ENCODE data around the gene TTC22.

The TTC22 gene

GRCh38 chr1:54823670-54824069, 22.5 kb upstream of the TTC22 start:
- no peaks in the 10 kb centered on the region for H4K20me1 ChIP-seq (ENCODE audit: insufficient read depth, low read length)
- no peak overlapping the region for H2AFZ ChIP-seq (ENCODE audit: low read depth, low read length)
- H3K79me2 ChIP-seq (ENCODE audit: insufficient read depth, low read length) = no peaks in the 10 kb centered on the region
- no peak for DNase-seq
- no peak overlapping the region for H3K4me2 ChIP-seq (ENCODE audit: insufficient read depth, low read length)
- TF ChIP-seq EZH2 (IDR thresholded peaks at IDR 0.05; ENCODE audit: borderline replicate concordance, low read depth, low read length, severe bottlenecking) = no peak
- TF ChIP-seq, protein P1, sequence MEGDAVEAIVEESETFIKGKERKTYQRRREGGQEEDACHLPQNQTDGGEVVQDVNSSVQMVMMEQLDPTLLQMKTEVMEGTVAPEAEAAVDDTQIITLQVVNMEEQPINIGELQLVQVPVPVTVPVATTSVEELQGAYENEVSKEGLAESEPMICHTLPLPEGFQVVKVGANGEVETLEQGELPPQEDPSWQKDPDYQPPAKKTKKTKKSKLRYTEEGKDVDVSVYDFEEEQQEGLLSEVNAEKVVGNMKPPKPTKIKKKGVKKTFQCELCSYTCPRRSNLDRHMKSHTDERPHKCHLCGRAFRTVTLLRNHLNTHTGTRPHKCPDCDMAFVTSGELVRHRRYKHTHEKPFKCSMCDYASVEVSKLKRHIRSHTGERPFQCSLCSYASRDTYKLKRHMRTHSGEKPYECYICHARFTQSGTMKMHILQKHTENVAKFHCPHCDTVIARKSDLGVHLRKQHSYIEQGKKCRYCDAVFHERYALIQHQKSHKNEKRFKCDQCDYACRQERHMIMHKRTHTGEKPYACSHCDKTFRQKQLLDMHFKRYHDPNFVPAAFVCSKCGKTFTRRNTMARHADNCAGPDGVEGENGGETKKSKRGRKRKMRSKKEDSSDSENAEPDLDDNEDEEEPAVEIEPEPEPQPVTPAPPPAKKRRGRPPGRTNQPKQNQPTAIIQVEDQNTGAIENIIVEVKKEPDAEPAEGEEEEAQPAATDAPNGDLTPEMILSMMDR (IDR thresholded peaks at IDR 0.05; ENCODE audit: borderline replicate concordance, extremely low read depth, low read length, poor library complexity, severe bottlenecking) = no peak
- H3K4me1 ChIP-seq (ENCODE audit: insufficient read depth, low read length) = no peaks in the 10 kb centered on the region
- H3K4me3 ChIP-seq (ENCODE audit: low read depth in 1 of 2, low read length in 2 of 2) = no peak overlapping the region
- peaks cover 16% of the 10 kb centered on the region for H3K9me3 ChIP-seq (ENCODE audit: insufficient read depth, low read length, severe bottlenecking)
- H3K36me3 ChIP-seq (ENCODE audit: insufficient read depth, low read length) = no peaks in the 10 kb centered on the region
- H3K9ac ChIP-seq (ENCODE audit: low read depth, low read length) = no peak overlapping the region
- no peak for ATAC-seq (ENCODE audit: insufficient read depth, low read depth)
- no peaks in the 10 kb centered on the region for H3K27me3 ChIP-seq (ENCODE audit: insufficient read depth, low read length, poor library complexity)
- no peak overlapping the region for H3K27ac ChIP-seq (ENCODE audit: low read length)

- Histone ChIP-seq H3K4me2 (ENCODE audit: insufficient read depth, low read length) (no peak overlapping the region), H3K4me3 (ENCODE audit: low read depth in 1 of 2, low read length in 2 of 2) (no peak overlapping the region), H2AFZ (ENCODE audit: low read depth, low read length) (no peak overlapping the region), H3K27ac (ENCODE audit: low read length) (no peak overlapping the region), H3K79me2 (ENCODE audit: insufficient read depth, low read length) (no peaks in the 10 kb centered on the region), H3K9ac (ENCODE audit: low read depth, low read length) (no peak overlapping the region), H3K9me3 (ENCODE audit: insufficient read depth, low read length, severe bottlenecking) (peaks cover 6% of the 10 kb centered on the region), H3K36me3 (ENCODE audit: insufficient read depth, low read length) (no peaks in the 10 kb centered on the region), H3K27me3 (ENCODE audit: insufficient read depth, low read length, poor library complexity) (no peaks in the 10 kb centered on the region), H4K20me1 (ENCODE audit: insufficient read depth, low read length) (no peaks in the 10 kb centered on the region), H3K4me1 (ENCODE audit: insufficient read depth, low read length) (no peaks in the 10 kb centered on the region)
- ATAC-seq (ENCODE audit: insufficient read depth, low read depth) = no peak
- TF ChIP-seq, protein P1 (IDR thresholded peaks at IDR 0.05; ENCODE audit: borderline replicate concordance, extremely low read depth, low read length, poor library complexity, severe bottlenecking) = no peak
- no peak for TF ChIP-seq EZH2 (IDR thresholded peaks at IDR 0.05; ENCODE audit: borderline replicate concordance, low read depth, low read length, severe bottlenecking)
- no peak for DNase-seq
These were observed 18.6 kb upstream of the TTC22 start for GRCh38 chr1:54819733-54820132.

GRCh38 chr1:54819195-54819536, 18.0 kb upstream of the TTC22 start:
- peaks cover 3% of the 10 kb centered on the region for H3K9me3 ChIP-seq (ENCODE audit: insufficient read depth, low read length, severe bottlenecking)
- H3K27me3 ChIP-seq (ENCODE audit: insufficient read depth, low read length, poor library complexity) = no peaks in the 10 kb centered on the region
- no peak overlapping the region for H3K27ac ChIP-seq (ENCODE audit: low read length)
- no peak overlapping the region for H3K9ac ChIP-seq (ENCODE audit: low read depth, low read length)
- no peaks in the 10 kb centered on the region for H3K4me1 ChIP-seq (ENCODE audit: insufficient read depth, low read length)
- H4K20me1 ChIP-seq (ENCODE audit: insufficient read depth, low read length) = no peaks in the 10 kb centered on the region
- H2AFZ ChIP-seq (ENCODE audit: low read depth, low read length) = no peak overlapping the region
- H3K4me3 ChIP-seq (ENCODE audit: low read depth in 1 of 2, low read length in 2 of 2) = no peak overlapping the region
- no peaks in the 10 kb centered on the region for H3K79me2 ChIP-seq (ENCODE audit: insufficient read depth, low read length)
- H3K4me2 ChIP-seq (ENCODE audit: insufficient read depth, low read length) = no peak overlapping the region
- TF ChIP-seq, protein P1 (IDR thresholded peaks at IDR 0.05; ENCODE audit: borderline replicate concordance, extremely low read depth, low read length, poor library complexity, severe bottlenecking) = no peak
- TF ChIP-seq EZH2 (IDR thresholded peaks at IDR 0.05; ENCODE audit: borderline replicate concordance, low read depth, low read length, severe bottlenecking) = no peak
- DNase-seq = no peak
- ATAC-seq (ENCODE audit: insufficient read depth, low read depth) = no peak
- H3K36me3 ChIP-seq (ENCODE audit: insufficient read depth, low read length) = no peaks in the 10 kb centered on the region
